GM18870 (cell line): ENCODE data around the gene TEX2.

Experiments
- ATAC-seq: cut with Tn5 transposase; IDR thresholded peaks from one replicate; pipeline ENCODE4 v1.9.1; 2021; ENCODE audit warnings: moderate library complexity; ENCODE audit not compliant: unreplicated experiment

Gene TEX2

GRCh38 chr17:64148017-64148631, 114.9 kb downstream of the TEX2 start:
- no peak for ATAC-seq

- no peak for ATAC-seq
Measured at GRCh38 chr17:64147110-64148016, 115.7 kb downstream of the TEX2 start.

- ATAC-seq = no peak
Measured at GRCh38 chr17:64146418-64147109, 116.5 kb downstream of the TEX2 start.

- peak; percentile 95 for ATAC-seq
Measured at GRCh38 chr17:64145751-64146417, 117.2 kb downstream of the TEX2 start.

GRCh38 chr17:64145375-64145750, 117.7 kb downstream of the TEX2 start:
- ATAC-seq = no peak

GRCh38 chr17:64139542-64139941, 123.5 kb downstream of the TEX2 start:
- ATAC-seq = no peak

GRCh38 chr17:64138441-64138840, 124.6 kb downstream of the TEX2 start:
- ATAC-seq = no peak

- ATAC-seq = no peak
Measured at GRCh38 chr17:64135000-64135399, 128.1 kb downstream of the TEX2 start.

GRCh38 chr17:64134216-64134970, 128.7 kb downstream of the TEX2 start:
- ATAC-seq = no peak

GRCh38 chr17:64133546-64134215, 129.4 kb downstream of the TEX2 start:
- no peak for ATAC-seq

GRCh38 chr17:64131606-64132270, 131.3 kb downstream of the TEX2 start:
- no peak for ATAC-seq

GRCh38 chr17:64130559-64131001, 132.5 kb downstream of the TEX2 start:
- peak; percentile 23 for ATAC-seq

- peak; percentile 42 for ATAC-seq
Measured at GRCh38 chr17:64129765-64130558, 133.1 kb downstream of the TEX2 start, which contains the start of gene ERN1. Gene ERN1 (minus strand): TSS chr17:64130144. CDS start chr17:64130029, 115 bp downstream.

GRCh38 chr17:64129515-64129764, 133.6 kb downstream of the TEX2 start:
- no peak for ATAC-seq

GRCh38 chr17:64128787-64129514, 134.1 kb downstream of the TEX2 start:
- no peak for ATAC-seq

GRCh38 chr17:64126918-64127317, 136.1 kb downstream of the TEX2 start:
- no peak for ATAC-seq

- ATAC-seq = no peak
Measured at GRCh38 chr17:64125937-64126336, 137.1 kb downstream of the TEX2 start.

- no peak for ATAC-seq
Measured at GRCh38 chr17:64124609-64125008, 138.5 kb downstream of the TEX2 start.
